LHCN-M2 (cell line): ENCODE data around the gene EIF4G3. TPM values are rescaled to one million over a fixed set of nuclear protein-coding genes. Genes with fewer than 3 reads are reported as not detected.
"Not testable (repeated sequence)": the region's sequence is repeated elsewhere in the genome, so short reads cannot be mapped to it uniquely, and the experiment has no call there.

Experiments used
- DNase-seq: peaks from one replicate; pipeline ENCODE4 v3.0.0-alpha.2; 2012; ENCODE audit warnings: low read depth
- total RNA-seq: library from RNA; depleted of rRNA; stranded (reverse); fragments of >200 nt; gene quantifications from 2 replicates; pipeline ENCODE4 v1.2.3, GENCODE V29; 2014

Gene EIF4G3
- total RNA-seq, 1 experiment from 2014 or later = 45.8 TPM

GRCh38 chr1:21189421-21189820 lies 12.7 kb upstream of the EIF4G3 start:
- no peak for DNase-seq

GRCh38 chr1:21188235-21188634 lies 11.5 kb upstream of the EIF4G3 start:
- DNase-seq = no peak

GRCh38 chr1:21185221-21185731 lies 8.6 kb upstream of the EIF4G3 start:
- DNase-seq = no peak

- peak; percentile 34 for DNase-seq
These were observed 7.6 kb upstream of the EIF4G3 start for GRCh38 chr1:21184276-21184675.

- no peak for DNase-seq
These were observed 5.6 kb upstream of the EIF4G3 start for GRCh38 chr1:21182181-21182731.

- DNase-seq = not testable (repeated sequence)
These were observed 1.6 kb upstream of the EIF4G3 start for GRCh38 chr1:21178271-21178670.

- peak; percentile 36 for DNase-seq
These were observed 771 bp downstream of the EIF4G3 start for GRCh38 chr1:21175670-21176581.

- DNase-seq = peak; percentile 58
These were observed 1.4 kb downstream of the EIF4G3 start for GRCh38 chr1:21175324-21175669.

- peak; percentile 40 for DNase-seq
These were observed 1.9 kb downstream of the EIF4G3 start for GRCh38 chr1:21174654-21175323.

- no peak for DNase-seq
These were observed 2.5 kb downstream of the EIF4G3 start for GRCh38 chr1:21174230-21174629.

- DNase-seq = not testable (repeated sequence)
These were observed 3.6 kb downstream of the EIF4G3 start for GRCh38 chr1:21173096-21173495.

GRCh38 chr1:21170837-21171236 lies 5.9 kb downstream of the EIF4G3 start:
- peak; percentile 63 for DNase-seq

GRCh38 chr1:21168444-21168843 lies 8.3 kb downstream of the EIF4G3 start:
- DNase-seq = no peak

GRCh38 chr1:21165646-21166045 lies 11.1 kb downstream of the EIF4G3 start:
- peak; percentile 52 for DNase-seq

- DNase-seq = peak; percentile 49
These were observed 11.6 kb downstream of the EIF4G3 start for GRCh38 chr1:21165076-21165475.

GRCh38 chr1:21164266-21164665 lies 12.4 kb downstream of the EIF4G3 start:
- DNase-seq = no peak

- no peak for DNase-seq
These were observed 13.8 kb downstream of the EIF4G3 start for GRCh38 chr1:21162740-21163464.

- DNase-seq = no peak
These were observed 14.9 kb downstream of the EIF4G3 start for GRCh38 chr1:21161842-21162241.

GRCh38 chr1:21160263-21160796 lies 16.4 kb downstream of the EIF4G3 start:
- no peak for DNase-seq

GRCh38 chr1:21157868-21158267 lies 18.8 kb downstream of the EIF4G3 start:
- DNase-seq = no peak

- no peak for DNase-seq
These were observed 19.6 kb downstream of the EIF4G3 start for GRCh38 chr1:21157054-21157453.
